NK-92 (cell line): ENCODE measurements around the gene ELOVL5.
"Not testable (repeated sequence)": the region's sequence is repeated elsewhere in the genome, so short reads cannot be mapped to it uniquely, and the experiment has no call there.

Experiments
- DNase-seq: peaks from one replicate; lab custom pipeline; 2025; ENCODE audit not compliant: unreplicated experiment; lab: John Stamatoyannopoulos, UW

ELOVL5 gene

DNA sequence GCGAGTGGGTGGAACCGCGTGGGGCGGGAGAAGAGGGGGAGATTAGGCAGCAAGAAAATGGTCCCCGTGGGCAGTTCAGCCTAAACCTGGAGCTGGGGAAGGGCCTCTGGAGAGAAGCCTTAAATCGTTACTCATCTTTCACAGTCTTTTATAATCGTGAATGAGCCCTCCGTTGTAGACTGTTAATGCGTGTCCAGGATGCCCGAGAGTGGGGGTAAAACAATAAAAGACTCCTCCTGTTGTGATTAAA is 11.0 kb upstream of the ELOVL5 start:
- no peak for DNase-seq

DNA sequence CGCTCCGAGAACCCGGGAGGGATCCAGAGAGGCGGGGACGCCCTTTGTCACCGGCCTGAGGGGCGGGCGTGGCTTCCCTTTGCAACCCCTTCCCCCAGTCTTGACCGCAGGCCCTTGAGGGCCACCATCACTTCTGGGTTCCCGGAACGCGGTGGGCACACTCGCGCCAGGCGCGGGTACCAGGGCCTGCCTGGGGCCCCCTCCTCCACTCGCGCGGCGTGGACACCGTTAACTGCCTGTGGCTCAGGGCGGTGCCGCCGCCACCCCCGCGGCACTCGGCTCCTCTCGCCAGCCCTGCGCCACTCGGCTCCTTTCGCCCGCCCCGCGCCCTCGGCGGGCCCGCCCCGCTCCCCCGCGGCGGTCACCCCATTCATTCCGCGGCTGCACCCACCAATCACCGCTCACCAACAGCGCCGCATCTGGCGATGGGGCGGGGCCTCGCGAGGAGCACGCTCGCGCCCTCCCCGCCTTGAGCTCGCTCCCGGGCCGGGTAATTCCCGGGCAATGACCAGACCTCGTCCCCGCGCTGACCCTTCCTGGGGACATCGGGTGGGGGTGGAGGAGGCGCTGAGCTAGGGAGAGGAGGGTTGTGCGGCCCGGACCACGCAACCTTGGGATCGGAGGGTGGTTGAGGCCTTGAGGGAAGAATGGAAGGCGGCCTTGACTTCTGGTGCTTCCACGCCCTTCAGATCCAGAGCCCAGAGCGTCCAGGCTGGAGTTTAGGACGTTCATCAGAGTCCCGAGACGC is 10.5 kb upstream of the ELOVL5 start:
- DNase-seq = peak; percentile 19

GRCh38 chr6:53358440-53359094 is 9.8 kb upstream of the ELOVL5 start:
- DNase-seq = no peak

DNA sequence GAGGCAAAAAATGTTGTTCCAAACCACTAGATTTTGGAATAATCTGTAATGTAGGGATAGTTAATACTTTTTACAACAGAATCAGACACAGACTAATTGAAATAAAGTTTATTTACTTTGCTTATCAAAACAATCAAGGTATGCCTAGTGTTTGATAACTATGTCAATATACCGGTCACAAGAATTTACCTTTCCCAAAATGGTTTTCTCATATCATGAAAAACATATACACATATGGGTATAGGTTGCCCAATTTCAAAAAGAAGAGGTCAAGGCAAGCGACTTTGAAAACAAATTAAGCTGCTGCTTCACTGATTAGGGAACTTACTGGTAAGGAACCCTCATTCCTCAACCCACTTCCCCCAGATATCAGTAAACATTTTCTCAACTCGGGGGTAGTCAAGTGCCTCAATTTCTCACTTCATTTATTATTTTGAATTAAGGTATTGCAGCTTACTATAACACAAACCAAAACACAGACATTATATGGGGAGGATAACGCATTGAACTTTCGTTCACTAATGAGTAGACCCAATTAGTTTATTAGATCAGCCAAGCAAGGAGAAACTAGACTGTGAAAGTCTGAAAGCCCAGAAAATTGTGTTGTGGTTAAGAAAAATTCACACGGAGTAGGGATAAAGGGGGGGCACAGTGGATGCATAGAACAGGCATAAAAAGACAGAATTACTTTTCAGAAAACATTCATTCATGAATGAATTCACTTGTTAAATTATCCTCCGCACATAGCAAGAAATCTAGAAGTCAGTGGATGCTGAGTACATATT is 9.0 kb upstream of the ELOVL5 start:
- no peak for DNase-seq

- no peak for DNase-seq
Measured at GRCh38 chr6:53353624-53354023, 4.9 kb upstream of the ELOVL5 start.

DNA sequence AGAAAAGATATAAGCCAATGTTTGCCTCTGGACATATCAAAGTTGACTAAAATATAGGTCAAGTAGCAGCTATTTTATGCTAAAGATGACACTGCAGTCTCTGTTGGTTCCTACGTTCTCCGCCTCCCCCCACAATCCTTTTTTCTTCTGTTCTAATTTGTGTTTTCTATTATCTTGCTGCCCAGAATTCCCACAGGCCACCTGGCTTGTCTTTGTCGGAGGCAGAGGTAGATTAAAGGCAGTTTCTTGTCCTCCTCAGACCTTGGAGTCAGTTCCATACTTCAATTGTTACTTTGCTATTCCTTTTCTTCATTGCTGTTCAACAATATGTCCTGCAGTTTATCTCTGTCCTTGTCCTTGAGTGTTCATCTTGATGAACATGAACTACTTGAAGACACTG is 3.6 kb upstream of the ELOVL5 start:
- no peak for DNase-seq

DNA sequence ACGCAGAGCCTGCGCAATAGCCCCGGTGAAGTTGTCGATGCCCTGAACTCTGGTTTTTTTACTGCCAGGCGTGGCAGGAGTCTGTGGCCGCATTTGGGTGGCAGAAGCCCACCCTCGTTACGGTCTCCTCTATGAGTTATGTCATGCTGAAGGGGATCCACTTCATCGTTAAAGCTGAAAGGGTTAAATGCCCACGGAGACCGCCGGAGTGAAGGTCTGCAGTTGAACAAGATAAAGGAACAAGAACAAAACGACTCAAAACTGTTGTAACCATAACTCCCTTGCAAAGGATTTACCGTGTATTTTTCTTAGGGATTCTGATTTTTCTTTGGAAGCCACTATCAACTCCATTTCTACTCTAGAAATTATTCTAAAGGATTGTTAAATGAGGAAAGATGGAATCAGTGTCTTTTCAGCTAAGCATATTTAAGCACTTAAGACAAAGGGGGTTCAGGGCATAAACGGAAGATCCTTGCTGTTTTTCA is 501 bp upstream of the ELOVL5 start:
- no peak for DNase-seq

DNA sequence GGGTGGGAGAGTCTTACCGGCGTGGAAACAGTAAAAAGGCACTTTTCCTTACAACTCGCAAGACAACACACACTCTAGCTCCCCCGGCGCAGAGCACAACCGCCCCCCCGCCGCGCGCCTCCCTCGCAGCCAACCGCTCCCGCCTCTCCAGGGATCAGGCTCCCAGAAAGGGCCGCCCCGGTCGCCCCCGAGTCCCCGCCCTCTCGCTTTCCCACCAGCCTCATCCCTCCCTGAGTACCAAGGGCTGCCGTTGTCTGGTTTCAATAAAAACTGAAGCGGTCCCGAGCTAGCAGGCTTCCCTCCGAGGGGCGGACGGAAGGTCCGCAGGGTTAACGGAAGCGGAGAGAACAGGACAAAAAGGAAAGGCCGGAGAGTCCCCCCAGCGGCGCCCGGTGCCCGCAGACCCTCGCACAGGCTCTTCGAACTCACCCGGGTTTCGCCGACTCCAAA is 804 bp downstream of the ELOVL5 start:
- DNase-seq = no peak

DNA sequence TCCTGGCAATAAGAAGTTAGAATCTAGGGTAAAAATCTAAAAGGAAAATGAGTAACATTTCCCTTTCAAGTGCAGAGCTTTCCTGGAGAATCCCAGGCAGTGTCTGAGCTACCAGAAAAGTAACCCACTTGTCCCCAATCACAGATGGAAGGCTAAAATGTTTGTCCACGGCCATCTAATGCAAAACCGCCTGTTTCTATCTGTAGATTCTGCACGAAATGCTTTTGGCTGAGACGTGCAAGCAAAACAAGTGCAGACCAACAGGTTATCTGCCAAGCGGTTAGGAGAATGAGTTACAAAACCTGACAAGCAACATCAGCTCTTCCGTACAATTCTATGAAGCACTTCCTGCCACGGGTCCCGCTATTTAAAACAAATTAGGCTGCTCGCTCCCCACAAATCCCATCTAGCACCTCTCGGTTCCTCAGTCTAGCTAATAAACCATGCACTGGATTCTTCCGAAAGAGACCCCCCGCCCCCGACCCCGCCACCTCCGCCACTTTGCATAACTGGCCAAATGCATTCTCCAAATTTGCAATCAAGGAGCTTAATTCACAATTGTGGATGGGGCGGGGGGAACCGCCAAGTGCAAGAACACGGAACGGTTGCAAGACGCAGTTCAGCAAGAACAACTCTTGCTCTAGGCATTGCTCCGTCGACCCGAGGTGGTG is 1.4 kb downstream of the ELOVL5 start:
- DNase-seq = no peak

DNA sequence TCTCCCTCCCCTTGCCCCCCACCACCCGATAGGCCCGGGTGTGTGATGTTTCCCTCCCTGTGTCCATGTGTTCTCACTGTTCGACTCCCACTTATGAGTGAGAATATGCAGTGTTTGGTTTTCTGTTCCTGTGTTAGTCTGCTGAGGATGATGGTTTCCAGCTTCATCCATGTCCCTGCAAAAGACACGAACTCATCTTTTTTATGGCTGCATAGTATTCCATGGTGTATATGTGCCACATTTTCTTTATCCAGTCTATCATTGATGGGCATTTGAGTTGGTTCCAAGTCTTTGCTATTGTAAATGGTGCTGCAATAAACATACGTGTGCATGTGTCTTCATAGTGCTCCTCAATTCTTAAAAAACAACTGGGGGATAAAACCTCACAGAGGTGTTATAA is 2.7 kb downstream of the ELOVL5 start:
- DNase-seq = not testable (repeated sequence)

DNA sequence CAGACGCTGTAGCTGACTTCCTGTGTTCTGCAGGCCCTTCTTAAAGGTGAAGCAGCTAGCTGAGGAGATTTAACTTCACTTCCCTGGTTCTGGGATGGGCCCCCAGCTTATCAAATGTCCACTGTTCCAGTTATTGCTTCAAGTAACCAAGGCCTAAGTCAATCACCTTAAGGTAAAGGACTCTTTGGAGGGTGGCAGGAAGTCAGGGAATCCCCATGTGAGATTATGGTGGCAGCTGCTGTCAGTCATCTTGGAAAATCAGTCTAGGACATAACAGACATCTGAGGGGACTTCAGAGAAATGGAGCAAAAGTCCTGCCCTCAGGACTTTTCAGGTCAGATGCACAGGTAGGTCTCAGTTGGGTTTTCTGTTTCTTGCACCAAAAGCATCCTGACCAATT is 3.8 kb downstream of the ELOVL5 start:
- no peak for DNase-seq

- no peak for DNase-seq
Measured at GRCh38 chr6:53343092-53343491, 5.7 kb downstream of the ELOVL5 start.

DNA sequence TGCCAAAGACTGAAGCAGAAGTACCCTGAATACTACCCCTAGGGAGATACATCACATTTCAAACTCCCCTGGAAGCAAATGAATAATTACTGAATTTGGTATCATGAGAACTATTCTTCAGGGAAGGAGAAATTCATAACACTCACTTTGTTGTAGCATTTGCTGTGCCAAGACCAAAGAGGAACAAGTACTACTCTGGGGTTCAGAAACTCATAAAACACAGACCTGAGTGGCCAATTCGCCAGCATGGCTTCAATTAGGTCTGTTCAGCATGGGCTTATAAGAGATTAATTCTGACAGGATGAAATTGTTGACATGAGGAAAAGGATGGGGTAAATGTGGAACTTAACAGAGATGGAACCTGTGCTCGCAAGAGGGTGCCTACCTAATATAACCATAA is 6.5 kb downstream of the ELOVL5 start:
- DNase-seq = no peak

DNA sequence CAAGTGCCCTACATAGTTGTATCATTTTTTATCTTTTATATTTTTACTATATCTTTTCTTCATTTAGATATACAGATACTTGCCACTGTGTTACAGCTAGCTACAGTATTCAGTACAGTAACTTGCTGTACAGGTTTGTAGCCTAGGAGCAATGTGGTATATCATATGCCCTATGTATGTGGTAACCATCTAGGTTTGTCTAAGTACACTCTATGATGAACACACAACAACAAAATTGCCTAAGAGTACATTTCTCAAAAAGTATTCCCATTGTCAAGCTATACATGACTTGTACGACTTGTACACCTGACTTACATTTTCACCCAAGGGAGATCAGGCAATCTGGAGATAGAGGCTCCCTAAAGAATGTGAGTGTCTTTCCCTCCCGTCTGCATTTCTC is 8.2 kb downstream of the ELOVL5 start:
- DNase-seq = no peak

DNA sequence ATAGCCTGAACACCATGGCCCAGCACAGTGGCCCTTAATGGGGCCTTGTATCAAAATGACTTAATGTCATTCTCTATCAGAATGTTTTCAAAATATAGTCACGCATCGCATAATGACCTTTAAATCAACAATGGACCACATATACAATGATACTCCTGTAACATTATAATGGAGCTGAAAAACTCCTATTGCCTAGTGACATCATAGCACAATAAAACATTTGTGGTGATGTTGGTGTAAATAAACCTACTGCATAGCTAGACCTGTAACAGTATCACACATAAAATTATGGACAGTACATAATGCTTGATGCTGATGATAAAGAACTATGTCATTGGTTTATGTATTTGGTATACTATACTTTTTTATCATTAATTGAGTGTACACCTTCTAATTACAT is 9.3 kb downstream of the ELOVL5 start:
- DNase-seq = no peak

DNA sequence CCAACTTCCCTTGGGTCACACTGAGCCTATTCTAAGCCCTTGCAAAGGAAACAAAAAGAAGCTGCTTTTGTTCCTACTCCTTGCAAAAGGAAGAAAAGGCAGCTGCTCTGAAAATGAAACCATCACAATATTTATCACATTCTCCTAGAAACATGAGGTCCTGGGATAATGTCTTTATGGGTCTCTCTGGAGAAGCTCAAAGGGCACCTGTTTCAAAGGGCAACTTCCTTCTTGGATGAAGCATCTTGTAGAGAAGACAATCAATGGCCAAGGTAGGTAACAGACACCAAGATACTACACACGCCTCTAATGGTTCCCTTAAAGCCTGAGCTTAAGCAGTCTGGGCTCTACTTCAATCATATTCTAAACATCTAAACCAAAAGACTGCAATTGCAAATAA is 10.4 kb downstream of the ELOVL5 start:
- no peak for DNase-seq

DNA sequence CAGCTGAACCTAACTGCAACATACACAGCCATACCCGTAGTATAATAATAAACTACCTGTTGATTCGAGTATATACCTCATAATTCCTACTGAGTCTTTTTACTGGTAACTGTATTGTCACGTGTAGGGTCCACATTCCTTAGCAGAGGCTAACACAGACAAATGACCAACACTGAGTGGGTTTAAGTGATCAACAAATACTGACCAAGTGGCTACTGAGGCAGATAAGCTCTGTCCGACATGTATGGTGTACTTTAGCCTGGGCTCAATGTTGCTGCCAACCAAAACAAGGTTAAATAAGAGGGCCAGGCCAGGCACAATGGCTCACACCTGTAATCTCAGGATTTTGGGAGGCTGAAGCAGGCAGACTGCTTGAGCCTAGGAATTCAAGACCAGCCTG is 12.7 kb downstream of the ELOVL5 start:
- no peak for DNase-seq

GRCh38 chr6:53335224-53335994 is 13.3 kb downstream of the ELOVL5 start:
- no peak for DNase-seq

DNA sequence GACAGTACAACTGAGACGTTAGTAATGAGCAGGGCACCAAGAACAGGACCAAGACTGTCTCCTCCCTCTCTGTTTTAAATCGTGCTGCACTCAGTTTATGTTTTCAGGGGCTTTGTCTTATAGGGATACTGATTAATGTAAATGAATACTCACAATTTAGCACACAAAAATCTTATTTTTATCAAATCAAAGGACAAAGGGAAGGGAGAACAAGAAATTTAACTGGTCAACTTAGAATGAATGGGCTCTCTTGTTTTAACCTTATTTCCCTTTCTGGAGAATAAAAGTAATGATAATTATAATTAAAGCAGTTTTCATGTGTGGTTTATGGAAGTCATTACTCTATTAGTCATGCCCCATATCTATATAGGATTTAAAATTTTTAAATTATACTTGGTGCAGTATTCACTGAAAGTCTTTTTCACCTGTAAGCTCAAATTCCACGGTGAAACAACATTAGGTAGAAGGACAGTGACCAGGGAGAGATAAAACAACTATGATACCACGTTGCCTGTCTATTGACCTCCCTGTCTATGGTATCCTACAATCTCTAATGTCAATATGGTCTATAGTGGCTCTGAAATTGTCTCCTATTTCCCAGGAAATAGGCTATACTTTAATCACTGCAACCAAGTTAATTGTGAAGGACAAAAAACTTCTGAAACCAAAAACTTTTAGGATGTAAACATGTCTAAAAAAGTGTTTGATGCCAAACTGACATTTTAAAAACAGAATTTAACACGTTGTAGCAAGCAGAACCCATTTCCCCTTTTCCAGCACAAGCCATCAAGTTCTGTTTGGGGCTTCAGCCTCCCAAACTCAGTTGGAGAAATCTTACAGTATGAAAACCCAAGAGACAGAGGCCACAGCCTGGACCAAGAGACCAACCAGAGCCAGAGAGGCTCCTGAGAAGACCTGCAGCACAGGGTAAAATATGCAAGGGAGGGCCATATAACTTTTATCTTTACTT is 15.0 kb downstream of the ELOVL5 start:
- DNase-seq = no peak

- no peak for DNase-seq
Measured at GRCh38 chr6:53331678-53332077, 17.1 kb downstream of the ELOVL5 start.
